HL-60 (cell line): ENCODE results near the gene GNG12.

Experiments
- DNase-seq, 2 experiments: peaks; one replicate each; pipeline ENCODE4 v3.0.0-alpha.2; 2010 to 2020; ENCODE audit warnings: low read depth in 1 of 2, low spot score in 1 of 2
- H3K27ac ChIP-seq: fragments of 250-450 bp; sonication (Bioruptor Pico); replicated peaks from 2 replicates; pipeline ENCODE4 v1.5.1; 2020; ENCODE audit warnings: mild to moderate bottlenecking, moderate library complexity
- H3K27me3 ChIP-seq: fragments of 250-450 bp; sonication (Bioruptor Pico); 2 replicates; pipeline ENCODE4 v1.5.1; 2021; ENCODE audit warnings: mild to moderate bottlenecking, moderate library complexity; ENCODE audit not compliant: insufficient read depth, poor library complexity, severe bottlenecking
- H3K4me3 ChIP-seq: replicated peaks from 2 replicates; pipeline ENCODE4 v1.5.1; 2011; ENCODE audit warnings: mild to moderate bottlenecking, control low read depth, low read length; ENCODE audit not compliant: insufficient read depth
- GABPA ChIP-seq: IDR thresholded peaks from 2 replicates; pipeline ENCODE4 v1.6.1; 2012; ENCODE audit warnings: low read depth
- POLR2AphosphoS5 ChIP-seq: IDR thresholded peaks from 2 replicates; pipeline ENCODE4 v1.6.1; 2012; ENCODE audit warnings: low read depth
- REST ChIP-seq: IDR thresholded peaks from 2 replicates; pipeline ENCODE4 v1.6.1; 2012; ENCODE audit warnings: low read depth; ENCODE audit not compliant: insufficient replicate concordance
- SPI1 ChIP-seq: IDR thresholded peaks from 2 replicates; pipeline ENCODE4 v1.6.1; 2012; ENCODE audit warnings: low read depth, mild to moderate bottlenecking, borderline replicate concordance
- TF ChIP-seq, protein P1 (sequence below): IDR thresholded peaks from one replicate; pipeline ENCODE4 v1.5.1; 2011; ENCODE audit warnings: low read length, control low read depth, inconsistent platforms; ENCODE audit not compliant: insufficient read depth

GNG12 gene

DNA sequence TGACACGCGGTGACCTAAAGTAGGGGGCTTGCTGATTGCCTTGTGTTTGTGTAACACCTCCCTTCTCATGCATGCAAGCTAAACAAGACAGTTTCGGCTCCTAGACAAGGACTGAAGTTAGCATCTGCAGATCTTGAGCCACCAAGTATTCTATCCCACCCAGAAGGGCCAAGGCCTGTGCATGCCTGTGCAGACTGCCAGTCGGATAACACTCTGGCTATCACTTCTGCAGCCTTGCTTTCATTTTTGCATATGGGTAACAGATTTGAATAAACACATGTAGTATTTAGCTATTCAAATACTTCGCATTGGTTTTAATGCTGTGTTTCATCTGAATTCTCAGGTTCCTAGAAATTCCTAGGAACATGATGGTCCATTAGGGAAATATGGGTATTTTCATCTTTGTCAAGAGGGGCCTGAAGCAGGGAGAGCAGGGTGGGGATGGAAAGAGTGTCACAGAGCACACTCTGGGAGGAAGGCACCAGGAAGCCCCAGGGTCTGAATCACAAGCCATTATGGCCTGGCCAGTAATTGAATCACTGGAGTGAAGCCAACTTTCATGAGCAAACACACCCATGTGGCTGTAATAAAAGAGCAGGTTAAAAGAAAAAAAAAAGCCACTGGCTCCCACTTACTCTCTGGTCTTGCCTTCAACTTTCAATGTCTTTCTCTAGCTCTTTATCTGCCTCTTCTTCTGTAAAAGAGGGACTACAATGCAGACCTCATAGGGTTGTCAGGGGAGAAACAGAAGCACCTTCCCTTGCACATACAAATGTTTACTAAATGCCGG, 120.0 kb downstream of the GNG12 start:
- no peak overlapping the region for H3K4me3 ChIP-seq
- no peak overlapping the region for H3K27ac ChIP-seq
- TF ChIP-seq GABPA, result no peak
- TF ChIP-seq, protein P1, sequence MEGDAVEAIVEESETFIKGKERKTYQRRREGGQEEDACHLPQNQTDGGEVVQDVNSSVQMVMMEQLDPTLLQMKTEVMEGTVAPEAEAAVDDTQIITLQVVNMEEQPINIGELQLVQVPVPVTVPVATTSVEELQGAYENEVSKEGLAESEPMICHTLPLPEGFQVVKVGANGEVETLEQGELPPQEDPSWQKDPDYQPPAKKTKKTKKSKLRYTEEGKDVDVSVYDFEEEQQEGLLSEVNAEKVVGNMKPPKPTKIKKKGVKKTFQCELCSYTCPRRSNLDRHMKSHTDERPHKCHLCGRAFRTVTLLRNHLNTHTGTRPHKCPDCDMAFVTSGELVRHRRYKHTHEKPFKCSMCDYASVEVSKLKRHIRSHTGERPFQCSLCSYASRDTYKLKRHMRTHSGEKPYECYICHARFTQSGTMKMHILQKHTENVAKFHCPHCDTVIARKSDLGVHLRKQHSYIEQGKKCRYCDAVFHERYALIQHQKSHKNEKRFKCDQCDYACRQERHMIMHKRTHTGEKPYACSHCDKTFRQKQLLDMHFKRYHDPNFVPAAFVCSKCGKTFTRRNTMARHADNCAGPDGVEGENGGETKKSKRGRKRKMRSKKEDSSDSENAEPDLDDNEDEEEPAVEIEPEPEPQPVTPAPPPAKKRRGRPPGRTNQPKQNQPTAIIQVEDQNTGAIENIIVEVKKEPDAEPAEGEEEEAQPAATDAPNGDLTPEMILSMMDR, result no peak
- H3K27me3 ChIP-seq, result no peaks in the 10 kb centered on the region
- DNase-seq, result no peak

DNA sequence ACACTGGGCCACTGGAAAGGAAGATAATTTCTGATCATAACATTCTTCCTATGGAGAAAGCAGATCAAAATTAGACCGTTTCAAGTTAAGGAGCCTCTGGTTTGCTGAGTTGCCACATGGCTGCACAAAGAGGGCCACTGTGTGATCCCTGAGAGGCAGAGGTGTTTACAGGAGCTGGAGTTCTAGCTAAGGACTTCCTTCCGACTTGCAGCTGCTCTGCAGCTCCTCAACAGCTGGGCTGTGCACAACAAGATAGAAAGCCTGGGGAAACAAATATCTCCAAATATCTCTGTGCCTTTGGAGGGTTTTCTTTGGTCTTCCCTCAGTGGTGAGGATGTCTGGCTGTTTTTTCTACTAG, 121.4 kb downstream of the GNG12 start:
- Histone ChIP-seq H3K27me3 (no peaks in the 10 kb centered on the region), H3K27ac (no peak overlapping the region), H3K4me3 (no peak overlapping the region)
- TF ChIP-seq SPI1, result no peak
- TF ChIP-seq, protein P1, result no peak
- no peak for DNase-seq

GRCh38 chr1:67711158-67711854, 122.0 kb downstream of the GNG12 start:
- no peak for DNase-seq
- Histone ChIP-seq H3K27ac (no peak overlapping the region), H3K4me3 (no peak overlapping the region), H3K27me3 (no peaks in the 10 kb centered on the region)
- no peak for TF ChIP-seq REST

GRCh38 chr1:67710417-67710816, 122.8 kb downstream of the GNG12 start:
- H3K4me3 ChIP-seq, result no peak overlapping the region
- H3K27me3 ChIP-seq, result no peaks in the 10 kb centered on the region
- TF ChIP-seq POLR2AphosphoS5 (no peak), GABPA (no peak), SPI1 (no peak), REST (no peak)
- TF ChIP-seq, protein P1, result no peak
- no peak for DNase-seq
- H3K27ac ChIP-seq, result no peak overlapping the region
